ENCODE results near the gene ADORA1.

ADORA1 gene

GRCh38 chr1:203095061-203095690 lies 32.4 kb upstream of the ADORA1 start:
- DNase-seq, result no peak

- peak; percentile 66 for DNase-seq
Measured at GRCh38 chr1:203096566-203096965, 31.0 kb upstream of the ADORA1 start.

DNA sequence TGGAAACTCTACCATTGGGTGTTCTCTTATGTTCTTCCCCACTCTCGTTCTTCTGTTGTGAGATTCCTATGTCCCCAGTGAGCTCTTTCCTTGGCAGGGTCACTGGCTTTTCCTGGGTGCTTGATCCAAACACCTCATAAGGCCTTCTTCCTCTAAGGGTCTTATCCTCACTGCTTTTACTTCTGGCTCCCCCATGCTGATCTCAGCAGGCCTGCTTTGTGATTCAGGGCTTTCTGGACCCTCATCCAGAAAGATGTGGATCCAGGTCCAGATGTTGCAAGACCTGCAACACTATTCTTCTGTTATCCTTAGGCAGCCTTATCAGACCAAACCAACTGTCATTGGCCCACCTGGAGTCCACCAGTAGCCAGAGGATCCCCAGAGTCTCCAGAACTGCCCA lies 30.5 kb upstream of the ADORA1 start:
- DNase-seq, result no peak

GRCh38 chr1:203098445-203098844 lies 29.1 kb upstream of the ADORA1 start:
- DNase-seq, result no peak

GRCh38 chr1:203098914-203099520 lies 28.5 kb upstream of the ADORA1 start:
- no peak for DNase-seq

- no peak for DNase-seq
Measured at GRCh38 chr1:203099805-203100515, 27.6 kb upstream of the ADORA1 start.

DNA sequence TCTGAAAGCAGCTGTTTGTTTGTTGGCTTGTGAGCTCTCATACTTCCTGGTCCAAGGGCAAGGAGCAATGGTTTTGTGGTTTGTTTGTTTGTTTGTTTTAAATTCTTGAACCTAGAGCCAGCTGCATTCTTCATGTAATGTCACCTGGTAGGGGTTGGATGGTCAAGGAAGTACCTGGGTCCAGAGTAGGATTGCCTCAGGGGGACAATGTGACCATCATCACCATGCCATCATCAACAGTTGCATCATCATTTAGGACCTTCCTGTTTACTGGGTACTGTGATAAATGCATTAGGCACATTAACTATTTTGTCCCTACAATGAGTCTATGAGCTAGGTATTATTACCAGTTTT lies 27.0 kb upstream of the ADORA1 start:
- DNase-seq, result no peak

- peak; percentile 48 for DNase-seq
Measured at GRCh38 chr1:203101813-203102634, 25.5 kb upstream of the ADORA1 start.

DNA sequence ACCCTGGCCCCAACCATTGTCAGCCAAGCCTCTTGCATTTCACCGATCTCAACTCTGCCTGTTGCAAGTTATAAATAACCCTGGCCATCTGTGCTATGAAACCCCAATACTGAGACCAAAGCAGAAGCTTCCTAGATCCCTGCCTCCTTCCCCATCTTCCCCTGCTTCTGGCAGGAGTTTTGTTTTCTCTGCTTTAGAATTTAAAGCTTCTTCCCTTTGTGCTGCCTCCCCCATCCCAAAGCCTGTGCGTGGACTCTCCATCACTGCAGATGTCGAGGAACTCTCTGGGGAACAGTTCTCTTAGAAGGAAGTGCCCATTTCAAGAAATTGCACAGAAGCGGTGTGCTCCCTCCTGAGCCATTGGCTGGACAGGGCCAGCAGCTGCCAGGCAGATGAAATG lies 24.3 kb upstream of the ADORA1 start:
- DNase-seq, result peak; percentile 72

GRCh38 chr1:203103829-203104495 lies 23.6 kb upstream of the ADORA1 start:
- DNase-seq, result no peak

DNA sequence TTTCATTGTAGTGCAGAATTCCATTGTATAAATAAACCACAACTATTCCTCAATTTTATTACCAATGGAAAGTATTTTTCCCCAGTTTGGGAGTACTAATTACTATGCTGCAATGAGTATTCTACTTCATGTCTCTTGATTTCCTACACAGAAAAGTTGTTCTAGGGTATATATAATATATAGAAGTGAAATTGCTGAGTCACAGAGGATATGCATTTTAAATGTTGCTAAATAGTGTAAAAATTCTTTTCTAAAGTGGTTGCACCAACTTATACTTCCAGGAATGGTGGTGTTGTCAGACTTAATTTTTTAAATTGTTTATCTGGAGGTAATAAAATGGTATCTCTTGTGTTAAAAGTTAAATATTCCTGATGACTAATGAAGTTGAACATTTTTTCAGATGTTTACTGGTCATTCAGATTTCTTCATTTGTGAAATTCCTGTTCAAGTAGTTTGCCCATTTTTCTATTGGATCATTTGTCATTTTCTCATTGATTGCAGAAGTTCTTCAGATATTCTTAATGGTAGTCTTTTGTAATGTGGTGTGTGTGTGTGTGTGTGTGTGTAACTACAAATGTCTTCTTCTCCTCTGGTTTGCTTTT lies 22.6 kb upstream of the ADORA1 start:
- no peak for DNase-seq

- DNase-seq, result no peak
Measured at GRCh38 chr1:203112475-203112874, 15.1 kb upstream of the ADORA1 start.

DNA sequence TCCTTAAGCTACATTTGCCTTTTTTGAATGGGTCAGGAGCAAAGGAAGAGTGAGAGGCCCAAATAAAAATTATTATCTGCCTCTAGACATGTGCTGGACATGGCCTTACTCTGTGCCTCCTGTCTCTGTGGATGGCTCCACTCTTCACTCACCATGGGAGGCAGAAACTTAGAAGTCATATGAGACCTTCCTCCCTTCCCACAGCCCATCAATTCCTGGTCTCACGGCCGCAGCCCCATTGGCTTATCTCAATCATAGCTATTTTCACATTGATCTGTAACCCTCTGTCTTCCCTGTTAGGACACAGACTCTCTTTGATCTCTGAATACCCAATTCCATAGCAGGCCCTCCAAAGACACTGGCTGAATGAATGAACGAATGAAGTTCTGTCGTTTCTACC lies 14.2 kb upstream of the ADORA1 start:
- DNase-seq, result no peak

- no peak for DNase-seq
Measured at GRCh38 chr1:203114202-203114601, 13.3 kb upstream of the ADORA1 start.

- DNase-seq, result peak; percentile 65
Measured at GRCh38 chr1:203116091-203116820, 11.3 kb upstream of the ADORA1 start.

DNA sequence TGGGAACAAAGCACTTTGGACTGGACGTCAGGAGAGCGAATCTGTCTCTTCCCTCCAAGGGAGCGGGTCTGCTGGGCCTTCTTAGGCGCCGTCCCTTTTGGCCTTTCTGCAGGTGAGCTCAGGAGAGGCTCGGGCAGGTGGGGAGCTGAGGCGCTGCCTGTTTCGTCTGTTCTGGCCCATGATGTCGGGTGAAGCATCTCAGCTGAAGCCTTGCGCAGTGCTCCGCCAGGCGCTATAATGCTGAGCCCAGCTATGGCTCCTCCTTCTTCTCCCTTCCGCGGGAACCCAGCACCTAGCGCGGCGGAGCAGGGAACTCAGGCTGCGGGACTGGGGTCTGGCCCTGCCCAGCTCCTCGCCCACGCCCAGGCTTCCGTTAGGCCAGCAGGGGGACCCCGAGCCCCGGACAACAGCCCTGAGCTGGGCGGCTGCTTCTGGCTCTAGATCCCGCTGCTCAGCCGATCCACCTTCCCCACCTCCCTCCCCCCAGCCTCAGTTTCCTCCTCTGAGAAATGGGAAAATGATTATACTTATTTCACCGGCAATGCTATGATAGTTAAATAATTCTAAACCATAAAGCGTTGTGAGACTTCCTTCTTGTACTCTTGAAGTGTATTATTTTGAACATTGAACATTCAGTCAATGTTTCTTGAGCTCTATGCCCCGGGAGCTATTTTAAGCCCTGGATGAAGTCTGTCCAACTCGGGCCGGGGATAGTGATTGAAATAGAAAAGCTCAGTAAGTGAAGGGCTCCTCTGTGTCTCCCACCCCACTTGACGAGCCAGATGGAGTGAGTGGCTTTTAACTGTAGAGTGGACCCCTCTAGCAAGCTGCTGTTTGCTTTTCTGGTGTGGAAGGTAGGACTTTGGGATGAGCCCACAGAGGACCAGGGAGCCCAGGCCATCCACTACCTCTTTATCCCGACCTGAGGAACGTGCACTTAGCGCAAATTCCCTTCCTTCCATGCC lies 9.6 kb upstream of the ADORA1 start:
- no peak for DNase-seq

DNA sequence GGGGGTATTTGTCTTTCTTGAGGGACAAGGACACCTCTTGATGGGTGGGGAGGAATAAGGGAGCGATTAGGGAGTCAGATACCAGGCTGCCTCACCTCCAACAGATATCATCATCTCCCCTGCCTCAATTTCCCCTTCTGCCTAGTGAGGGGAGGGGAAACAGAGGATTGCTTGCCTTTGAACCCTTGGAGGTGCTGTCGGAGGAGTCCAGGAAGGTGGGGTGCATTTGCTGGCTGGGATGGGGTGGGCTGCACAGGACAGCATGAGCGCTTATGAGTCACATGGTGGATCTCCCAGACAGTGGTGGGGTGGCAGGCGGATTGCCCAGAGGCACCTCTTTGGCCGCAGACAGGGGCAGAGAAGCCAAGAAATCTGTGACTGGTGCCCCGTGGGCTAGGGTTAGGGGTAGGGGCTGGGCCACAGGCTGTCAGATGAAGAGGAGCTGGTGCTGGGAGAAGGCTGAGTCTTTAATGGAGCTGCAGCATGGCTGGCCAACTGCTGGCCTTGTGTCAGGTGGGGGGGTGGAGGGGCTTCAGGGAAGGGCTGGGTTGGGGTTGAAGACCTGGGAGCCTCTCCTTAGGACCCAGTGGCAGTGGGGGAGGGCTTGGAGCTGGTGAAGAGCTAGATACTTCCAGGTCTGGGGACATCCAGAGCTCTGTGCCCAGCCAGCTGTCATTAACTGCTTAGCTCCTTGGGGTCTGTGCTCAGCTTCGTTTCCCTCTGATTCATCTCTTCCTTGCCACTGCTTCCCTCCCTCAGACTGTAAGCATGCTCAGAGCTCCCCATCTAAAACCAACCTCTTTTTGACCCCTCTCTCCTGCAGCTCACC lies 7.0 kb upstream of the ADORA1 start:
- no peak for DNase-seq

GRCh38 chr1:203121186-203122015 lies 6.1 kb upstream of the ADORA1 start:
- DNase-seq, result no peak

GRCh38 chr1:203122159-203122558 lies 5.4 kb upstream of the ADORA1 start:
- DNase-seq, result no peak

All from NCI-H2171 treated with DMSO at 0.1 percent for 48 hours (cell line).